ENCODE measurements around the gene TMEM200C. TPM values are rescaled to one million over a fixed set of nuclear protein-coding genes. Genes with fewer than 3 reads are reported as not detected.

The TMEM200C gene
- total RNA-seq (2.6 and 3.1 TPM in 2 replicates), polyA plus RNA-seq (2.4 and 3.4 TPM in 2 replicates)

DNA sequence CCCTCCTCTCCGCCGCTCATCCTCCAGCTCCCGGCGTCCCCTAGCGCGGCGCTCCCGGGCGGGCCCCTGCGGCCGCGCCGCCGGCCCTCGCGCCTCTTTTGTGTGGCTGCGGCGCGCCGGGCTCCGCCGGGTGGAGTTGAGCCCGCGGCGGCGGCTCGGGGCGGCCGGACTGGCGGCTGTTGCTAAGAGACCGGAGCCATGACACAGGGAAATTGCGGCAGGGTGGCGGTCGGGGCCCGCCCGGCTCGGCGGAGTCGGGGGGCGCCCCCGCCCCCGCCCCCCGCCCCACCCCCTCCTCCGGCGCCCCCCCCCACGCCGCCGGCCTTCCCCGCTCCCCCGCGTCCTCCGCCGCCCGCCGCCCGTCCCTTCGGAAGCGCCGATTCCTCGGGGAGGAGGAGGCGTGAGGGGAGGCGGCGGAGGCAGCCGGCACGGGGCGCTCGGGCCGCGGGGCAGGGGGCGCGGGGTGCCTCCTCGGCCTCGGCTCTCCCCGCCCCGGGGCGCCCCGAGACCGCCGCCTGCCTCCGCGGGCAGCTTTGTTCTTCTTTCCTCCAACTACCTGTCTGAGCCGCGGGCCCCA, at the start of gene TMEM200C:
Gene TMEM200C, minus strand, starts transcription at position 224 of the 577 bp plus-strand sequence. CDS start 3,459 bp downstream, outside the sequence.
- Histone ChIP-seq H3K4me3 (peak within 1 kb of the TSS; percentile 80), H3K27me3 (peaks cover 63% of the 10 kb centered on the region), H4K20me1 (ENCODE audit: insufficient read depth, poor library complexity, severe bottlenecking) (no peaks in the 10 kb centered on the region), H3K79me2 (no peaks in the 10 kb centered on the region), H3K36me3 (replicated peaks; ENCODE audit: insufficient read depth, low read depth) (no peaks in the 10 kb centered on the region), H2AFZ (peak within 1 kb of the TSS; percentile 87), H3K9me2 (replicated peaks; ENCODE audit: insufficient read depth) (no peaks in the 10 kb centered on the region), H3K27ac (peak within 1 kb of the TSS; percentile 67), H3K4me2 (peak within 1 kb of the TSS; percentile 96), H3K9me3 (ENCODE audit: low read depth) (no peaks in the 10 kb centered on the region), H3K4me1 (ENCODE audit: insufficient read depth) (peaks cover 9% of the 10 kb centered on the region)
- DNase-seq (ENCODE audit: low spot score), result peak; percentile 75
- 2% methylated on average over 25 of the region's 83 CpGs for WGBS (ENCODE audit: low lambda C conversion rate, missing lambda C conversion rate)
- TF ChIP-seq EZH2phosphoT487 (IDR thresholded peaks at IDR 0.05; ENCODE audit: low read depth, severe bottlenecking, unreplicated experiment) (no peak), EZH2 (IDR thresholded peaks at IDR 0.05; ENCODE audit: borderline replicate concordance) (no peak)
- TF ChIP-seq, protein P1, sequence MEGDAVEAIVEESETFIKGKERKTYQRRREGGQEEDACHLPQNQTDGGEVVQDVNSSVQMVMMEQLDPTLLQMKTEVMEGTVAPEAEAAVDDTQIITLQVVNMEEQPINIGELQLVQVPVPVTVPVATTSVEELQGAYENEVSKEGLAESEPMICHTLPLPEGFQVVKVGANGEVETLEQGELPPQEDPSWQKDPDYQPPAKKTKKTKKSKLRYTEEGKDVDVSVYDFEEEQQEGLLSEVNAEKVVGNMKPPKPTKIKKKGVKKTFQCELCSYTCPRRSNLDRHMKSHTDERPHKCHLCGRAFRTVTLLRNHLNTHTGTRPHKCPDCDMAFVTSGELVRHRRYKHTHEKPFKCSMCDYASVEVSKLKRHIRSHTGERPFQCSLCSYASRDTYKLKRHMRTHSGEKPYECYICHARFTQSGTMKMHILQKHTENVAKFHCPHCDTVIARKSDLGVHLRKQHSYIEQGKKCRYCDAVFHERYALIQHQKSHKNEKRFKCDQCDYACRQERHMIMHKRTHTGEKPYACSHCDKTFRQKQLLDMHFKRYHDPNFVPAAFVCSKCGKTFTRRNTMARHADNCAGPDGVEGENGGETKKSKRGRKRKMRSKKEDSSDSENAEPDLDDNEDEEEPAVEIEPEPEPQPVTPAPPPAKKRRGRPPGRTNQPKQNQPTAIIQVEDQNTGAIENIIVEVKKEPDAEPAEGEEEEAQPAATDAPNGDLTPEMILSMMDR (IDR thresholded peaks at IDR 0.05; ENCODE audit: poor library complexity), result no peak

GRCh38 chr18:5944448-5944847, 49.1 kb upstream of the TMEM200C start:
- WGBS (ENCODE audit: low lambda C conversion rate, missing lambda C conversion rate), result 74% methylated on average over 3 of the region's 3 CpGs
- H3K27me3 ChIP-seq, result no peaks in the 10 kb centered on the region
- no peak overlapping the region for H2AFZ ChIP-seq
- no peak for DNase-seq (ENCODE audit: low spot score)
- H3K9me3 ChIP-seq (ENCODE audit: low read depth), result no peaks in the 10 kb centered on the region
- no peaks in the 10 kb centered on the region for H3K79me2 ChIP-seq
- H3K4me2 ChIP-seq, result no peak overlapping the region
- H3K9me2 ChIP-seq (replicated peaks; ENCODE audit: insufficient read depth), result no peaks in the 10 kb centered on the region
- no peaks in the 10 kb centered on the region for H3K36me3 ChIP-seq (replicated peaks; ENCODE audit: insufficient read depth, low read depth)
- TF ChIP-seq, protein P1 (IDR thresholded peaks at IDR 0.05; ENCODE audit: poor library complexity), result no peak
- no peak for TF ChIP-seq EZH2phosphoT487 (IDR thresholded peaks at IDR 0.05; ENCODE audit: low read depth, severe bottlenecking, unreplicated experiment)
- no peak for TF ChIP-seq EZH2 (IDR thresholded peaks at IDR 0.05; ENCODE audit: borderline replicate concordance)
- no peak overlapping the region for H3K4me3 ChIP-seq
- H4K20me1 ChIP-seq (ENCODE audit: insufficient read depth, poor library complexity, severe bottlenecking), result no peaks in the 10 kb centered on the region
- no peak overlapping the region for H3K27ac ChIP-seq
- no peaks in the 10 kb centered on the region for H3K4me1 ChIP-seq (ENCODE audit: insufficient read depth)

DNA sequence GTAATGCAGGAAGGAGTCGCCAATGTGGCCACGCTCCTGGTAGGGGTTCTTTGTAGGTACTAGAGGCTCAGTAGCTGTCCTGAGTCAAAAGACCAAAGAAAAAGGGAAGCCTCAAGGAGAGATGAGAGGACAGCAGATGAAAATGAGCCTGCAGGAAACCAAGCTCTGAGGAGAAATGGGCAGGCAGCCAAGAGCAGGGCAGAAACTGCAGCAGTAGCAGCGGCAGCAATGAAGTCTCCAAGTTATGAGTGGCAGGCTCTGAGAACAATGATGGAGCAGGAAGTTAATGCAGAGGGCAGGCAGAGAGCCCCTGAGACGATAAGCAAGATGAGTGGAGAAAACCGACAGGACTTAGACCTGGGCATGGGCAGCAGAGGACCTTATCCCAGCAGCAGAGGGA, 48.2 kb upstream of the TMEM200C start:
- H3K9me2 ChIP-seq (replicated peaks; ENCODE audit: insufficient read depth), result no peaks in the 10 kb centered on the region
- no peaks in the 10 kb centered on the region for H3K4me1 ChIP-seq (ENCODE audit: insufficient read depth)
- no peaks in the 10 kb centered on the region for H3K79me2 ChIP-seq
- H3K4me3 ChIP-seq, result no peak overlapping the region
- no peaks in the 10 kb centered on the region for H4K20me1 ChIP-seq (ENCODE audit: insufficient read depth, poor library complexity, severe bottlenecking)
- TF ChIP-seq, protein P1 (IDR thresholded peaks at IDR 0.05; ENCODE audit: poor library complexity), result no peak
- TF ChIP-seq EZH2phosphoT487 (IDR thresholded peaks at IDR 0.05; ENCODE audit: low read depth, severe bottlenecking, unreplicated experiment) (no peak), EZH2 (IDR thresholded peaks at IDR 0.05; ENCODE audit: borderline replicate concordance) (no peak)
- no peak overlapping the region for H3K4me2 ChIP-seq
- WGBS (ENCODE audit: low lambda C conversion rate, missing lambda C conversion rate), result 87% methylated on average over 5 of the region's 5 CpGs
- H2AFZ ChIP-seq, result no peak overlapping the region
- no peaks in the 10 kb centered on the region for H3K9me3 ChIP-seq (ENCODE audit: low read depth)
- no peaks in the 10 kb centered on the region for H3K27me3 ChIP-seq
- no peak overlapping the region for H3K27ac ChIP-seq
- no peak for DNase-seq (ENCODE audit: low spot score)
- H3K36me3 ChIP-seq (replicated peaks; ENCODE audit: insufficient read depth, low read depth), result no peaks in the 10 kb centered on the region

Measured in hepatocyte (in vitro differentiated cells).